GM12864 (cell line): ENCODE data around the gene EPS8.

Source experiments
- DNase-seq: peaks from one replicate; pipeline ENCODE4 v3.0.0-alpha.2; 2011; ENCODE audit warnings: low read depth
- H3K4me3 ChIP-seq: 2 replicates; pipeline ENCODE4 v1.5.1; 2011; ENCODE audit warnings: mild to moderate bottlenecking, low read depth, low read length, control low read depth
- CTCF ChIP-seq: IDR thresholded peaks from 2 replicates; pipeline ENCODE4 v1.5.1; 2011; ENCODE audit warnings: low read depth, mild to moderate bottlenecking, moderate library complexity, low read length, control low read depth, inconsistent platforms; ENCODE audit errors: missing control alignments

The EPS8 gene

GRCh38 chr12:15722951-15723350 lies 66.2 kb downstream of the EPS8 start:
- TF ChIP-seq CTCF: no peak
- no peak overlapping the region for H3K4me3 ChIP-seq
- DNase-seq: no peak

GRCh38 chr12:15721316-15722115 lies 67.7 kb downstream of the EPS8 start:
- no peak overlapping the region for H3K4me3 ChIP-seq
- DNase-seq: no peak
- TF ChIP-seq CTCF: no peak

- DNase-seq: no peak
- no peak for TF ChIP-seq CTCF
- no peak overlapping the region for H3K4me3 ChIP-seq
Measured at GRCh38 chr12:15720295-15720694, 68.9 kb downstream of the EPS8 start.

- no peak overlapping the region for H3K4me3 ChIP-seq
- TF ChIP-seq CTCF: no peak
- DNase-seq: no peak
Measured at GRCh38 chr12:15719230-15719629, 70.0 kb downstream of the EPS8 start.

GRCh38 chr12:15717940-15718567 lies 71.1 kb downstream of the EPS8 start:
- TF ChIP-seq CTCF: no peak
- no peak for DNase-seq
- H3K4me3 ChIP-seq: no peak overlapping the region

- DNase-seq: no peak
- no peak overlapping the region for H3K4me3 ChIP-seq
- no peak for TF ChIP-seq CTCF
Measured at GRCh38 chr12:15716581-15716980, 72.6 kb downstream of the EPS8 start.
